Upper lobe of left lung (tissue), 4 donors: ENCODE data around the gene ZNF407.

Experiments used
- CTCF ChIP-seq, 6 experiments: fragments of 450-650 bp in 4 of 6; fragments of 200-600 bp in 2 of 6; sonication (generic) in 2 of 6; IDR thresholded peaks; one replicate each; pipeline ENCODE4 v1.5.1; 2016 to 2019; ENCODE audit warnings: antibody characterized with exemption in 6 of 6
- EP300 ChIP-seq, 4 donors: sonication (generic); formaldehyde crosslinking; IDR thresholded peaks; one replicate each; pipeline ENCODE4 v1.5.1; 2017; ENCODE audit warnings: antibody characterized with exemption in 4 of 4, control low read depth in 2 of 4
- POLR2A ChIP-seq, 4 donors: fragments of 450-650 bp; IDR thresholded peaks; one replicate each; pipeline ENCODE4 v1.5.1; 2016 to 2017; ENCODE audit warnings: antibody characterized with exemption in 4 of 4, mild to moderate bottlenecking in 2 of 4

- TF ChIP-seq CTCF (IDR thresholded peaks at IDR 0.05): no peak
- TF ChIP-seq POLR2A (IDR thresholded peaks at IDR 0.05): no peak
- no peak for TF ChIP-seq EP300 (IDR thresholded peaks at IDR 0.05)
Measured at GRCh38 chr18:74760026-74760425, 162.4 kb downstream of the ZNF407 start.
